GM12801 (cell line): ENCODE measurements around the gene HOXD8.

Experiments used
- TF ChIP-seq, protein P1 (sequence below): IDR thresholded peaks from one replicate; pipeline ENCODE4 v1.5.1; 2011; ENCODE audit warnings: control low read depth; ENCODE audit not compliant: insufficient read length; ENCODE audit errors: extremely low read depth

The HOXD8 gene

DNA sequence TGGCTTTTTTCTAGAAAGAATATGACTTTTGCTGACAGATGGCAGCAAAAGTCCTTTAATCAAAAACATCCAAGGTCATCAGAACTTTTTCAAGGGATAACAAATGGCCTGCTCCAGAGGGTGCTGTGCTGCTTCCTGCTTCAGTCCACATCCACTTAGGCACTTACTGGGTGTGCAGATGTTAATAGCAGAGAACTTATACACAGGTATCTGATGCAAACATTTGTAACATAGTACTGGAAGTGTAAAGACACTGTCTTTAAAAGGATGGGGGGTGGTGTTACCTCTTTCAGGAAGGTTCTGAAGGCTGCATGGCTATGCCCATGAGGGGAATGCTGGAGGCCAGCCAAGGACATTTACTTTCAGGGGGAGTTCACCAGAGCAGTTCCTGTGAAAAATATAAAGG, 5.5 kb downstream of the HOXD8 start:
- TF ChIP-seq, protein P1, sequence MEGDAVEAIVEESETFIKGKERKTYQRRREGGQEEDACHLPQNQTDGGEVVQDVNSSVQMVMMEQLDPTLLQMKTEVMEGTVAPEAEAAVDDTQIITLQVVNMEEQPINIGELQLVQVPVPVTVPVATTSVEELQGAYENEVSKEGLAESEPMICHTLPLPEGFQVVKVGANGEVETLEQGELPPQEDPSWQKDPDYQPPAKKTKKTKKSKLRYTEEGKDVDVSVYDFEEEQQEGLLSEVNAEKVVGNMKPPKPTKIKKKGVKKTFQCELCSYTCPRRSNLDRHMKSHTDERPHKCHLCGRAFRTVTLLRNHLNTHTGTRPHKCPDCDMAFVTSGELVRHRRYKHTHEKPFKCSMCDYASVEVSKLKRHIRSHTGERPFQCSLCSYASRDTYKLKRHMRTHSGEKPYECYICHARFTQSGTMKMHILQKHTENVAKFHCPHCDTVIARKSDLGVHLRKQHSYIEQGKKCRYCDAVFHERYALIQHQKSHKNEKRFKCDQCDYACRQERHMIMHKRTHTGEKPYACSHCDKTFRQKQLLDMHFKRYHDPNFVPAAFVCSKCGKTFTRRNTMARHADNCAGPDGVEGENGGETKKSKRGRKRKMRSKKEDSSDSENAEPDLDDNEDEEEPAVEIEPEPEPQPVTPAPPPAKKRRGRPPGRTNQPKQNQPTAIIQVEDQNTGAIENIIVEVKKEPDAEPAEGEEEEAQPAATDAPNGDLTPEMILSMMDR = no peak

DNA sequence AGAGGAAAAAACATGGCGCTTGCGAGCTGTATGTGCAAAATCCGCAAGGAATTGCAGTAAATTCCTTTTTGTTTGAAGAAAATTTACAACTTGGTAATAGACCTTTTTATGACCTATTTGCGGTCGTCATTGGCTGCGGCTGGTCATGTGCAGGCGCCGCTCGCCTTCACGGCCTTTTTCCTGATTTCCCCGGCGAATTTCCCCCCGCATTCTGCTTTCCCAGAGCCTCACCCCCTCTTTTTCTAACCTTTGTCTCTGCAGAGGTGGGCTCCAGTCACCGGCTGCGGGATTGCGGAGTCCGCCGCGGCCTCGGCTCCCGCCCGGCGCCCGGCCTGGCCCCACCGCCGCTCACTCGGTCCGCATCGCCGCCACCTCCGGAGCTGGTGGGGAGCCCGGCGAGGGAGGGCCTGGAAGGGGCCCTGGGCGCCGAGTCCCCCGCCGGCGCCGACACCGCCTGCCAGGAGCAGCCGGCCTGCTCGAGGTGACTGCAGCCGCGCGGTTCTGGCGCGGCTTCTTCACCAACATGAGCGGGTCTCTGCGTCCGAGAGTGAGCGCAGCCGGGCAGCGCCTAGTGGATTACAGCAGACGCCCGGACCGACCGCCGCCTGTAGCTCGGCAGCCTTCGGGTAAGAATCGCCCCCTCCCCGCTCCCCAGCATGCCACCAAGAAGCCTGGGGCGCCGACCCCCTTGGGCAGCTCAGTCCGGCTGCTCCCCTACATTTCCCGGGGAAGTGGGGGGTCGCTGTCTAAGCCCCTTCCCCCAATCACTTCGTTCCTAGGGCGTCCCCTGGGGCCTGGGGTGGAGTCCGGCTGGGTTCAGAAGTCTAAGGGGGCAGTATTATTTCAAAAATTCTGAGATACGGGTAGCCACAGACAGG, 7.1 kb downstream of the HOXD8 start:
- TF ChIP-seq, protein P1 = no peak

DNA sequence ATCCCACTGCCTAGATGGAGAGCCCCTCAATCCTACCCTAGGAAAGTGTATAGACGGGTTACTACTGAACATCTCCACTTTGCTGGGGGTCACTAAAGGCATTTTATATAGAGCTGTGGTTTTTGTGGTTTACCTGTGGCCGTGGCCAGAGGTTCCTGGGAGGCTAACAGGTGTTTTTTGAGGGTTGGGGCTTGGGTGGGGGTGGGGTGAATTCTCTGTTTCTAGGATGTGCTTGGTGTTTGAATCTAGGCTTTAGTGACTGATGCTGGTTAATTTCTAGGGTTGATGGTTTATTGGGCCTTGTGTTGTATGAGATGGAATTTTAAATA, 7.7 kb downstream of the HOXD8 start:
- TF ChIP-seq, protein P1 = no peak

DNA sequence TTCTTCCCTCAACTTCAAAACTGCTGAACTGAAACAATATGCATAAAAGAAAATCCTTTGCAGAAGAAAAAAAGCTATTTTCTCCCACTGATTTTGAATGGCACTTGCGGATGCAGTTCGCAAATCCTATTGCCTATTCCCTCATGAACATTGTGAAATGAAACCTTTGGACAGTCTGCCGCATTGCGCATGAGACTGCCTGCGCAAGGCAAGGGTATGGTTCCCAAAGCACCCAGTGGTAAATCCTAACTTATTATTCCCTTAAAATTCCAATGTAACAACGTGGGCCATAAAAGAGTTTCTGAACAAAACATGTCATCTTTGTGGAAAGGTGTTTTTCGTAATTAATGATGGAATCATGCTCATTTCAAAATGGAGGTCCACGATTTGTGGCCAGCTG, 8.4 kb downstream of the HOXD8 start:
- TF ChIP-seq, protein P1 = no peak

DNA sequence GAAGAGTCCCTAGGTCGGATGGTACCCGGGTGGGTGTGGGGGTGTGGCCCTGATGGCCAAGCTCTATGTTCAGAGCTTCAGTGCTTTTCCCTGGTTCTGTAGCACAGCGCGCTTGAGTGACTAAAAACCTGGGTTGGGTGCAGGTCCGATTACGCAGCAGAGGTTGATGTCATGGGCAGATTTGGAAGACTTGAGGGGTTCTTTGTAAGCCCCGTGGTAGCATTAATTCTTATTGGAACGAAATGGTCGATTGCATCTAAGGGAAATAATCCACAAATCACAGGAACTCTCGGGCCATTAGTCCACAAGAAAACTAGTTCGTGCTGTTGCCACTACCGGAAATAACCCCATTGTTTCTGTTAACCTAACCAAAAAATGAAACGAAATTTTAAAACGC, 9.0 kb downstream of the HOXD8 start:
- TF ChIP-seq, protein P1 = no peak

DNA sequence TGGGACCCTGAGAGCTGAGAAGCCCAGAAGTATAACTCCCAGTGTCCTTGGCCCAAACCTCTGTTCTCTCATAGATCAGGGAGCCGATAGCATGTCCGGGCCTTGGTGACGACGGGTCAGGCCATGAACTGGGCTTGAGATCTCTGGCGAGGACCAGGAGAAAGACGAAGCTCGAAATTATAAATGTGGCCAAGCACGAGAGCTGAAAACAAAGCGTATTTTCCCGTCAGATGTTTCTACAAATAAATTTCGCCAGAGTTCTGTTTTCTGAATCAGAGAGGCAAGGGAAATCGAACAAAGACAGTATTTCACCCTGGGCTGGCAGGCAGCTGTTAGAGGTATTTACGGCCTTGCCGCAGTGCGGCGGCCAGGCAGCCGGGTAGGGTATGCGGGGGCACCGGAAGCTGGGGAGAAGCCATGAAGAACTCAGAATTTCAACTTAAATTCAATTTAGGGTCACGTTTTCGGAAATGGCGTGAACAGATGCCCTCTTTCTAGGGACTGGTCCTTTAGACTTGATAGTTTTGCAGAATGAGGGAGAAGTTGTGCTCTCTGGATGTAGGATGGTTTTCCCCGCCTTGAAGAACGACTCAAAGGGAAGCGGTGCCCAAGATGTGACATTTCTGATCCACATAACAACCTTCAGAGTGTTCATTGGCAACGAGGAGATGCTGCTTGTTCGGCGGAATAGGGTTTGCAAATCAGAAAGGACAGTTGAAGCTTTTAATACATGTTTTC, 9.6 kb downstream of the HOXD8 start:
- TF ChIP-seq, protein P1 = no peak

DNA sequence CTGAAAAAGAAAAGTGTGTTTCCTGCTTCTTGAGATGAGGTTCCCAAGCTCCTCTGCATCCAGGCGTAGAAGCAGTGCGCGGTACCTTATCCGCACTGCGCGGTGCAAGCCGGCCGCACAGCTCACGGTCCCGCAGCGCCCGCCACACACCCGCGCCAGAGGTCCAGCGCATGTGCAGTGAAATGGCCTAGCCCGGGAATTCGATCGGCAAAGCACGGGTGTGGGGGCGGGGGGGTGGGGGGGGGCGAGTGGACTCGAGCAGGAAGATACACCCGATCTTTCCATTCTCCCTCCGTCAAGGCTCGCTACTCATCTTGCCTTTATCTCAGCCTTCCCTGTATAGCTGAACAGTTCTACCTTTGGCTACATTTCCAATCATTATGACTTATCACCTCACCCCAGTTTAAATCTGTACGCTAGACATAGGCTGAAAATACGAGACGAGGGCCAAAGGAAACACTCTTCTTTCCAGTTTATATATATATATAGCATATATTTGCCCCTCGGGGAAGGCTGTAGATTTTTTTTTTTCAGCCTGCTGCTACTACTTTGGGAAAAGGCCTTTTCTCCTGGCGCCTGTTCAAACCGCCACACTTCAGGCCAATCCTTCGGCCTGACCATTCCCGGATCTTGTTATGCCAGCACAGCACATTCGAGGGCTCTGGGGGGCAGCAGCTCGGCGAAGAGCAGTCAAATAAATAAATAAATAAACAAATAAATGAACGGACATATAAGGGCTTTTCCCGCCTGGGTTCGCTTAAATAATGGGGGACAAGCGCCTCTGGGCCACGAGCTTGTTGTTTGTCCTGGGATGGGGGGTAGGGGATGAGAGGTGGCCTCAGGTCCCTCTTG, 10.4 kb downstream of the HOXD8 start:
- TF ChIP-seq, protein P1 = no peak
